DMS53 treated with DMSO at 0.1 percent for 48 hours (cell line): ENCODE measurements around the gene E2F7.
A peak's percentile ranks its signal among the peaks of the same experiment; 100 is the strongest.

Source experiments
- DNase-seq: peaks from one replicate; lab custom pipeline; 2025; ENCODE audit not compliant: unreplicated experiment; lab: John Stamatoyannopoulos, UW

Gene E2F7

GRCh38 chr12:77023501-77023900, 41.9 kb downstream of the E2F7 start:
- DNase-seq: no peak

DNA sequence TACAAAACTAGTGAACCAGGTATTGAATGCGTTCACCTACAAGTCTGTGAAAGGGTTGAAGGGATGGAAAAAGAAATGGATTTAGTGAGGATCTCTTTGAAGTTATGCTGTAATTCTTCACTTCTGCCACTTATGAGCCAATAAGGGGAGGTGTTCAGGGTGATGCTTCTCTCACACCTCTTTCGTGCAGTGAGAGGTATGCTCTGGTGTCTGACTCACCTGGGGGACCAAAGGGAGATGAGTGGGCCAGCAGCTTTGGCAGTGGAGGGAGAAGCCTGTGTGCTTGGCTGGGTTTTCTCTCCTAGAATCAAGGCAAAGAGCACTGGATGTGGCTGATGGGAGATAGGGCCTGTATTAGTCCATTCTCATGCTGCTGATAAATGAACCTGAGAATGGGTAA, 45.4 kb downstream of the E2F7 start:
- DNase-seq: no peak

- no peak for DNase-seq
These were observed 48.8 kb downstream of the E2F7 start for GRCh38 chr12:77016606-77017005.

- DNase-seq: no peak
These were observed 52.3 kb downstream of the E2F7 start for GRCh38 chr12:77013091-77013490.

GRCh38 chr12:77010691-77011548, 54.4 kb downstream of the E2F7 start:
- DNase-seq: peak; percentile 87

DNA sequence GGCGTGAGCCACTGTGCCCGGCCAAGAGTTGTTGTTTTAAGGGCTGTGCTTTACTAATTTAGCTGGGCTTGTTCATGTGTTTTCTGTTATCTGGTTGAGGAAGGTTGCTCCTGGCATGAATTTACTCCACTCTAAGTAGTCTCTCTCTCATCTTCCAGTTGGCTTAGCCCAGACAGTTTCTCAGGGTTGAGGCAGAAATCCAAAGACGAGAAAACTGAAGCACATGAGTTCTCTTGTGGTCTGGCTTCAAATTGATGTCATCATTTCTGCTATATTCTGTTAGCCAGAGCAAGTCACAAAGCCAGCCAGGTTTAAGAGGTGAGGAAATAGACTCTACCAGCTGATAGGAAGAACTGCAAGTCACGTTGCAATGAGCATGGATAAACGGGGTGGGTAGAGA, 57.9 kb downstream of the E2F7 start:
- DNase-seq: no peak

GRCh38 chr12:77005611-77006098, 59.7 kb downstream of the E2F7 start:
- no peak for DNase-seq

GRCh38 chr12:77003914-77004313, 61.5 kb downstream of the E2F7 start:
- no peak for DNase-seq

DNA sequence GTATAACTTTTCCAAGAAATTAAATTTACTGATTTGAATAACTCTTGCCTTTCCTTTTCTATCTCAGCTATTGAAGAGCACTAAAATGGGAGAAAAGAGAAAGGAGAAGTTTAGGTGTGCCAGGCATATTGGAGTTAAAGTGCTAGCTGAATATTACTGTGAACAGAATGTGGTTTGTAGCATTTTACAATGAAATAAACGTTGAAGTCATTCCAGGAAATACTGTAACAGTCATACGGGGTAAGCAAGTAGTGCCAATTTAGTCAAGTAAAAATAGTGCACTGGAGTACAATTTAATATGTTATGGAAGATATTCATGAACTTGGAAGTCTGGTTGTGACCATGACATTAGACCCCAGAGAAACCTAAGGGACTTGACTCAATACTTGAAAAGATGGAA, 62.1 kb downstream of the E2F7 start:
- DNase-seq: no peak

GRCh38 chr12:77002382-77002781, 63.0 kb downstream of the E2F7 start:
- DNase-seq: no peak

DNA sequence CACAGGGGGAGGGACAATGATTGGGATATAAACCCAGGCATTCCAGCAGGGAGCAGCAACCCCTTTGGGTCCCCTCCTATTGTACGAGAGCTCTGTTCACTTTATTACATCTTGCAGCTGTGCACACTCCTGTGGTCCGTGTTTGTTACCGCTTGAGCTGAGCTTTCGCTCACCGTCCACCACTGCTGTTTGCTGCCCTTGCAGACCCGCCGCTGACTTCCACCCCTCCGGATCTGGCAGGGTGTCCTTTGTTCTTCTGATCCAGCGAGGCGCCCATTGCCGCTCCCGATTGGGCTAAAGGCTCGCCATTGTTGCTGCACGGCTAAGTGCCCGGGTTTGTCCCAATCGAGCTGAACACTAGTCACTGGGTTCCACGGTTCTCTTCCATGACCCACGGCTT, 64.1 kb downstream of the E2F7 start:
- DNase-seq: no peak

- DNase-seq: no peak
These were observed 66.3 kb downstream of the E2F7 start for GRCh38 chr12:76998908-76999556.

DNA sequence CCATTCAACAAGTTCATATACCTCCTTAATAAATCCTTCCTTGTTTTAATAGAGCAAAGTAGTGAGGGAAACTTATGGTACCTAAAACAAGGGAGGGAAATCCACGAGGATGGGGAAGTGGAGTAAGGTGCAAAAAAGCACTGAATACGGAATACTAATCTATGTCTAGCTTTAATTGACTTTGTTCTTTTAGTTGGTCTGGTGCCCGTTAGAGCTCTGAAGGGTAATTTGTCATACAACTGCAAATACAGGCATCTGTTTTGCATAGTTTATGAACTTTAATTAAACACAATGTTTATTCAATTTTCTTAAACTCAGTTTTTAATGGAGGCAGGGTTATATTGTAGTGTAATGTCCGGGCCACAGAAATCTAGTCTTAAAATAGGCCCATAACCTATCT, 67.0 kb downstream of the E2F7 start:
- no peak for DNase-seq

- no peak for DNase-seq
These were observed 68.2 kb downstream of the E2F7 start for GRCh38 chr12:76997011-76997780.

GRCh38 chr12:76990716-76991115, 74.7 kb downstream of the E2F7 start:
- DNase-seq: no peak

DNA sequence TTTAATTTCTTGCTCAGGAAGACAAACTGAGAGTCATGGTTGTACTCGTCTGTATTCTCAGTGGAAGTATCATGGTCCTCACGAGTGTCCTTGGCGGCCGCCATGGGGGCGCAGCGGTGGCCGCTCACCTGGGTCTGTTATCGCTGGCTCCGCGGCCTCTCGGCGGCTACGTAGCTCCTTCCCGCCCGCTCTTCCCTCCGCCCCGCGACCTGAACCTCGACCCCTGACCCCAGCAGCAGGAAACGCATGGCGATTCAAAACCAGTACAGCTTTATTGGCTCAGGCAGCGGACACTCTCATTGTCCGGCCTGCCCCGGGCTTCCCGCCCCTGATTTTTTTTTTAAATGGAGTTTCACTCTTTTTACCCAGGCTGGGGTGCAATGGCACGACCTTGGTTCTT, 80.8 kb downstream of the E2F7 start:
- no peak for DNase-seq

GRCh38 chr12:76983420-76983819, 81.9 kb downstream of the E2F7 start:
- DNase-seq: no peak

DNA sequence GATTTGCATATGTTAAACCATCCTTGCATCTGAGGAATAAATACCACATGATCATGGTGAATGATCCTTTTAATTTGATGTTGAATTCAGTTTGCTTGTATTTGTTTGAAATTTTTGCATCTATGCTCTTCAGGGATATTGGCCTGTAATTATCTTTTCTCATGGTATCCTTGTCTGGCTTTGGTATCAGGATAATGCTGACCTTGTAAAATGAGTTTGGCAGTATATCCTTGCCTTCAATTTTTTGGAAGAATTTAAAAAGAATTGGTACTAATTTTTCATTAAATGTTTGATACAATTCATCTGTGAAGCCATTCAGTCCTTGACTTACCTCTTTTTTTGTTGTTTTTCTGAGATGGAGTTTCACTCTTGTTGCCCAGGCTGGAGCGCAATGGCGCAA, 85.2 kb downstream of the E2F7 start:
- no peak for DNase-seq

- DNase-seq: no peak
These were observed 88.5 kb downstream of the E2F7 start for GRCh38 chr12:76976777-76977382.
